ENCODE data around the gene PRR5L.
A peak's percentile ranks its signal among the peaks of the same experiment; 100 is the strongest.
"Not testable (repeated sequence)": the region's sequence is repeated elsewhere in the genome, so short reads cannot be mapped to it uniquely, and the experiment has no call there.

Gene PRR5L

DNA sequence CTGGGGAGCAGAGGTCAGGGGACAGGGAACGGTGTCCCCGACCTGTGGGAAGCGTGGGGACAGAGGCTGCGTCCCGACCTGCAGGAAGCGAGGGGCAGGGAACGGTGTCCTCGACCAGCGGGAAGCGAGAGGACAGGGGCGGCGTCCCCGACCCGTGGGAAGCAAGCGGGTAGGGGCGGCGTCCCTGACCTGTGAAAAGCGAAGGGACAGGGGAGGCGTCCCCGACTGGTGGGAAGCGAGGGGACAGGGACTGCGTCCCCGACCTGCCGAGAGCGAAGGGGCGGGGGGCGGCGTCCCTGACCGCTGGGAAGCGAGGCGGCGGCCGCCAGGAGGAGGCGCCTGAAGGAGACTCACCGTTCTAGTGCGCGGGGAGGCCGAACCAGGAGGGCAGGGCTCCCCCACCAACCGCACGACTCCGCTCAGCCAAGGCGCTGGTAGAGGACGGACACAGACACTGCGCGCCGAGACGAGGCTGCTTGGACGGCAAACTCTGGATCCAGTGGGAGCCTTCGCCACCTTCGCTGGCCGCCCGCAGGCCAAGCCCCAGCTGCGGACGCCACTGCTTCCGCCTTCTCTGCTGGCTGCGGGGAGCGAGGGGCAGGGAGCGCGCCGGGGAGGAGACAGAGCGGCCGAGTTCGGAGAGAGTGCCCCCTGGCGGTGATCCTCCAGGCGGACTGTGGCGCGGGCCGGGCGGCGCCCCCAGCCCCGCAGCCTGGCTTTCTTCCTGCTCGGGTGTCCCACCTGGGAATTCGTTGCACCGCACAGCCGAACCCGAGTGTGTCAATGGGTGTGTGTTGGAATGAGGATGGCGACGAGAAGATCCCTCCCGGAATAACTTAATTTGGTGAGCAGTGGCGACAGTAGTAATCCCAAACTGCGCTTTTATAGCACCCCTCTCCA lies 213.9 kb downstream of the PRR5L start, which contains the start of gene TRAF6:
Gene TRAF6, minus strand, starts transcription at position 579 of the 900 bp plus-strand sequence. CDS start 8,757 bp downstream, outside the sequence.
- no peaks in the 10 kb centered on the region for H3K9me3 ChIP-seq (ENCODE audit: control insufficient read depth, low read length)
- no peaks in the 10 kb centered on the region for H3K79me2 ChIP-seq
- peak within 1 kb of the TSS; percentile 74 for H3K4me2 ChIP-seq (ENCODE audit: low read length)
- no peaks in the 10 kb centered on the region for H3K4me1 ChIP-seq
- H3K9ac ChIP-seq = peak within 1 kb of the TSS; percentile 46
- peak within 1 kb of the TSS; percentile 83 for H3K4me3 ChIP-seq (ENCODE audit: low read depth, low read length)
- TF ChIP-seq, protein P1, sequence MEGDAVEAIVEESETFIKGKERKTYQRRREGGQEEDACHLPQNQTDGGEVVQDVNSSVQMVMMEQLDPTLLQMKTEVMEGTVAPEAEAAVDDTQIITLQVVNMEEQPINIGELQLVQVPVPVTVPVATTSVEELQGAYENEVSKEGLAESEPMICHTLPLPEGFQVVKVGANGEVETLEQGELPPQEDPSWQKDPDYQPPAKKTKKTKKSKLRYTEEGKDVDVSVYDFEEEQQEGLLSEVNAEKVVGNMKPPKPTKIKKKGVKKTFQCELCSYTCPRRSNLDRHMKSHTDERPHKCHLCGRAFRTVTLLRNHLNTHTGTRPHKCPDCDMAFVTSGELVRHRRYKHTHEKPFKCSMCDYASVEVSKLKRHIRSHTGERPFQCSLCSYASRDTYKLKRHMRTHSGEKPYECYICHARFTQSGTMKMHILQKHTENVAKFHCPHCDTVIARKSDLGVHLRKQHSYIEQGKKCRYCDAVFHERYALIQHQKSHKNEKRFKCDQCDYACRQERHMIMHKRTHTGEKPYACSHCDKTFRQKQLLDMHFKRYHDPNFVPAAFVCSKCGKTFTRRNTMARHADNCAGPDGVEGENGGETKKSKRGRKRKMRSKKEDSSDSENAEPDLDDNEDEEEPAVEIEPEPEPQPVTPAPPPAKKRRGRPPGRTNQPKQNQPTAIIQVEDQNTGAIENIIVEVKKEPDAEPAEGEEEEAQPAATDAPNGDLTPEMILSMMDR (IDR thresholded peaks at IDR 0.05) = peak; percentile 82
- H2AFZ ChIP-seq = peak within 1 kb of the TSS; percentile 98
- no peaks in the 10 kb centered on the region for H3K36me3 ChIP-seq (ENCODE audit: control insufficient read depth, insufficient read depth, low read length)
- peak within 1 kb of the TSS; percentile 88 for H3K27ac ChIP-seq
- no peaks in the 10 kb centered on the region for H3K27me3 ChIP-seq (ENCODE audit: control insufficient read depth, insufficient read depth, low read length)

GRCh38 chr11:36510594-36510942 lies 214.5 kb downstream of the PRR5L start:
- no peaks in the 10 kb centered on the region for H3K9me3 ChIP-seq (ENCODE audit: control insufficient read depth, low read length)
- H3K9ac ChIP-seq = no peak overlapping the region
- peak overlapping the region; percentile 98 for H2AFZ ChIP-seq
- no peaks in the 10 kb centered on the region for H3K4me1 ChIP-seq
- H3K79me2 ChIP-seq = no peaks in the 10 kb centered on the region
- no peaks in the 10 kb centered on the region for H3K27me3 ChIP-seq (ENCODE audit: control insufficient read depth, insufficient read depth, low read length)
- H3K4me3 ChIP-seq (ENCODE audit: low read depth, low read length) = peak overlapping the region; percentile 83
- peak overlapping the region; percentile 62 for H3K4me2 ChIP-seq (ENCODE audit: low read length)
- TF ChIP-seq, protein P1 (IDR thresholded peaks at IDR 0.05) = no peak
- H3K27ac ChIP-seq = peak overlapping the region; percentile 88
- H3K36me3 ChIP-seq (ENCODE audit: control insufficient read depth, insufficient read depth, low read length) = no peaks in the 10 kb centered on the region

DNA sequence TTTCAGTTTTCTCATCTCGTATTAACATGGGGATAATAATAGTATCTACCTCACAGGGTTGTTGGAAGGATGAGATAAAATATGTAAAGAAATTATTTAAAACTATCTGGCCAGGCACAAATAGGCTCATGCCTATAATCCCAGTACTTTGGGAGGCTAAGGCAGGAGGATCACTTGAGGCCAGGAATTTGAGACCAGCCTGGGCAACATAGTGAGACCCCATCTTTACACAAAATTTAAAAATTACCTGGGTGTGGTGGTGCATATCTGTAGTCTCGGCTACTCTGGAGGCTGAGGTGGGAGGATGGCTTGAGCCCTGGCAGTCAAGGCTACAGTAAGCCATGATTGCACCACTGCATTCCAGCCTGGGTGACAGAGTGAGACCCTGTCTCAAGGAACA lies 215.0 kb downstream of the PRR5L start:
- not testable (repeated sequence) for H3K36me3 ChIP-seq (ENCODE audit: control insufficient read depth, insufficient read depth, low read length); H3K9me3 ChIP-seq (ENCODE audit: control insufficient read depth, low read length)

DNA sequence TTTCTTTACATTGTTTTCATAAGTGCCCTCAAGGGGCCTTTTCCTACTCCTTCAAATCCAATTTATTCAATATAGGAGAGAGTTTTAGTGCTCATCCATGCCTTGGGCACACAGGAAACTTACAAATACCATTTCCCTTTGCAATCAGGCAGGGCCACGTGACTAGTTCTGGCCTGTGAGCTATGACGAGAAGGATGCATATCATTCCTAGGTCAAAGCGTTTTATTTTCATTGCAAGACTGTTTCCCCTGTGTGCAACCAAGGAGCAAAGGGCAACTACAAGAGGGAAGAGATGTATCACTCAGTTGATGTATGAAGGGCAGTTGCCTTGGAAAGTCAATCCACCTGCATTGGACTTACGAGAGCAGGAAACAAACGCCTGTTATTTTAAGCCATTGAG lies 215.9 kb downstream of the PRR5L start:
- Histone ChIP-seq H3K36me3 (ENCODE audit: control insufficient read depth, insufficient read depth, low read length) (no peaks in the 10 kb centered on the region), H3K9me3 (ENCODE audit: control insufficient read depth, low read length) (no peaks in the 10 kb centered on the region), H3K27me3 (ENCODE audit: control insufficient read depth, insufficient read depth, low read length) (no peaks in the 10 kb centered on the region), H3K79me2 (no peaks in the 10 kb centered on the region), H2AFZ (no peak overlapping the region), H3K9ac (no peak overlapping the region), H3K4me3 (ENCODE audit: low read depth, low read length) (no peak overlapping the region), H3K4me2 (ENCODE audit: low read length) (no peak overlapping the region), H3K27ac (no peak overlapping the region), H3K4me1 (no peaks in the 10 kb centered on the region)
- TF ChIP-seq, protein P1 (IDR thresholded peaks at IDR 0.05) = no peak

More for the DNA sequence above, 215.0 kb downstream of the PRR5L start:
- Histone ChIP-seq H2AFZ (peak overlapping the region; percentile 98), H3K4me3 (ENCODE audit: low read depth, low read length) (peak overlapping the region; percentile 83), H3K4me2 (ENCODE audit: low read length) (peak overlapping the region; percentile 62)
- not testable (repeated sequence) for H3K79me2 ChIP-seq; H3K27me3 ChIP-seq (ENCODE audit: control insufficient read depth, insufficient read depth, low read length); H3K9ac ChIP-seq; H3K27ac ChIP-seq; H3K4me1 ChIP-seq

DNA sequence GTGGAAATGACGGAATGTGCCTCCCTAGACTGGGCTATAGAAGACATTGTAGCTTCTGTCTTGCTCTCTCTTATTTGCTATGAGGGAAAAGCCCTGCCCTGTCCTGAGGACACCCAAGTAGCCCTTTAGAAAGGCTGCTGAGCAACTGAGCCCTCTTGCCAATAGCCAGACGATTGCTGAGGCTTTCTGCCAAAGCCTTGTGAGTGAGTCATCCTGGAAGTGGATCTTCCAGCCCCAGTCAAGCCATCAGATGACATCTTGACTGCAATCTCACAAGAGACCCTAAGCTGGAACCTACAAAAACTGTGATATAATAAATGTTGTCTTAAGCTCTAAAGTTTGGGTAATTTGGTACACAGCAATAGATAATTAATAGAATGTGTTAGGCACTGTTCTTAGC lies 217.9 kb downstream of the PRR5L start:
- Histone ChIP-seq H3K4me3 (ENCODE audit: low read depth, low read length) (no peak overlapping the region), H3K27ac (no peak overlapping the region), H3K9me3 (ENCODE audit: control insufficient read depth, low read length) (no peaks in the 10 kb centered on the region), H3K79me2 (no peaks in the 10 kb centered on the region), H3K4me2 (ENCODE audit: low read length) (no peak overlapping the region), H3K27me3 (ENCODE audit: control insufficient read depth, insufficient read depth, low read length) (no peaks in the 10 kb centered on the region), H3K36me3 (ENCODE audit: control insufficient read depth, insufficient read depth, low read length) (no peaks in the 10 kb centered on the region), H3K9ac (no peak overlapping the region), H3K4me1 (no peaks in the 10 kb centered on the region), H2AFZ (no peak overlapping the region)
- TF ChIP-seq, protein P1 (IDR thresholded peaks at IDR 0.05) = no peak
